GM10248 (cell line): Measurements from ENCODE around the gene CORO2A.

Experiments
- CTCF ChIA-PET: fragments of 300-600 bp; sonication (Branson Sonifier 250); formaldehyde crosslinking; extraction: SDS; loops from one replicate; lab custom pipeline; 2021; ENCODE audit warnings: antibody characterized with exemption; lab: Yijun Ruan, JAX
- POLR2A ChIA-PET: fragments of 350-650 bp; sonication (Branson Sonifier 250); formaldehyde crosslinking; extraction: SDS; loops from one replicate; lab custom pipeline; 2020; ENCODE audit warnings: antibody characterized with exemption; lab: Yijun Ruan, JAX
- DNase-seq: peaks from one replicate; pipeline ENCODE4 v3.0.0; 2012; ENCODE audit errors: extremely low spot score
- CTCF ChIP-seq: IDR thresholded peaks from 2 replicates; pipeline ENCODE4 v1.5.1; 2012; ENCODE audit warnings: mild to moderate bottlenecking, low read depth; ENCODE audit errors: extremely low read depth, missing control alignments, control extremely low read depth

Gene CORO2A

GRCh38 chr9:98142925-98143481 lies 49.4 kb downstream of the CORO2A start:
- ChIA-PET POLR2A (no interaction called here), CTCF (interaction anchor here (0.8 to 0.9 kb wide), 3 partner anchors 24 to 220 kb away, joined by 3 to 4 read pairs (median 4); partner anchors contain the start of gene TRIM14)
- no peak for DNase-seq
- TF ChIP-seq CTCF = no peak

GRCh38 chr9:98142182-98142907 lies 50.1 kb downstream of the CORO2A start:
- TF ChIP-seq CTCF = no peak
- ChIA-PET POLR2A (interaction anchor here (0.6 kb wide), 1 partner anchor 122 kb away, joined by 5 read pairs; no protein-coding TSS in a partner anchor), CTCF (no interaction called here)
- peak; percentile 42 for DNase-seq

- no peak for DNase-seq
- ChIA-PET POLR2A (no interaction called here), CTCF (interaction anchor here (1.6 kb wide), 1 partner anchor 19 kb away, joined by 5 read pairs; no protein-coding TSS in a partner anchor)
- no peak for TF ChIP-seq CTCF
These were observed 51.9 kb downstream of the CORO2A start for GRCh38 chr9:98140503-98140902.

- ChIA-PET CTCF (interaction anchor here (1.1 to 1.2 kb wide), 2 partner anchors 12 to 55 kb away, joined by 3 read pairs; partner anchors contain the start of gene CORO2A), POLR2A (no interaction called here)
- no peak for DNase-seq
- no peak for TF ChIP-seq CTCF
These were observed 55.9 kb downstream of the CORO2A start for GRCh38 chr9:98136489-98136888.

GRCh38 chr9:98135938-98136337 lies 56.5 kb downstream of the CORO2A start:
- POLR2A ChIA-PET = no interaction called here

More at GRCh38 chr9:98135938-98136337, 56.5 kb downstream of the CORO2A start:
- no peak for TF ChIP-seq CTCF
- no peak for DNase-seq
- CTCF ChIA-PET = interaction anchor here (1.1 to 1.2 kb wide), 2 partner anchors 13 to 56 kb away, joined by 3 read pairs; partner anchors contain the start of gene CORO2A
